HEK293 (cell line): ENCODE data around the gene ZC3H18.
A peak's percentile ranks its signal among the peaks of the same experiment; 100 is the strongest.

Experiments used
- ATF2 ChIP-seq: fragments of 450-650 bp; formaldehyde crosslinking; IDR thresholded peaks from 2 replicates; pipeline ENCODE4 v1.5.1; 2016; ENCODE audit warnings: missing biosample characterization, missing genetic modification characterization, low read depth
- GLIS2 ChIP-seq: fragments of 450-650 bp; formaldehyde crosslinking; IDR thresholded peaks from 2 replicates; pipeline ENCODE4 v1.5.1; 2016; ENCODE audit warnings: missing biosample characterization, missing genetic modification characterization
- KLF17 ChIP-seq: fragments of 450-650 bp; formaldehyde crosslinking; IDR thresholded peaks from 2 replicates; pipeline ENCODE4 v1.5.1; 2016; ENCODE audit warnings: missing biosample characterization, missing genetic modification characterization
- MYNN ChIP-seq: fragments of 450-650 bp; formaldehyde crosslinking; IDR thresholded peaks from 2 replicates; pipeline ENCODE4 v1.5.1; 2016; ENCODE audit warnings: missing biosample characterization, missing genetic modification characterization, borderline replicate concordance
- RBAK ChIP-seq: fragments of 450-650 bp; formaldehyde crosslinking; IDR thresholded peaks from 2 replicates; pipeline ENCODE4 v1.5.1; 2016; ENCODE audit warnings: missing biosample characterization, missing genetic modification characterization
- SP3 ChIP-seq: fragments of 450-650 bp; formaldehyde crosslinking; IDR thresholded peaks from 2 replicates; pipeline ENCODE4 v1.5.1; 2016; ENCODE audit warnings: missing biosample characterization, missing genetic modification characterization
- ZBTB49 ChIP-seq: fragments of 450-650 bp; formaldehyde crosslinking; IDR thresholded peaks from 2 replicates; pipeline ENCODE4 v1.5.1; 2016; ENCODE audit warnings: missing biosample characterization, missing genetic modification characterization, low read depth
- ZNF10 ChIP-seq: fragments of 450-650 bp; formaldehyde crosslinking; IDR thresholded peaks from 2 replicates; pipeline ENCODE4 v1.5.1; 2017; ENCODE audit warnings: missing biosample characterization, missing genetic modification characterization
- ZNF112 ChIP-seq: fragments of 450-650 bp; formaldehyde crosslinking; IDR thresholded peaks from 2 replicates; pipeline ENCODE4 v1.5.0; 2017; ENCODE audit warnings: missing biosample characterization, missing genetic modification characterization
- ZNF133 ChIP-seq: fragments of 450-650 bp; formaldehyde crosslinking; IDR thresholded peaks from 2 replicates; pipeline ENCODE4 v1.5.1; 2016; ENCODE audit warnings: missing biosample characterization, missing genetic modification characterization
- ZNF16 ChIP-seq: fragments of 450-650 bp; formaldehyde crosslinking; IDR thresholded peaks from 2 replicates; pipeline ENCODE4 v1.5.1; 2016; ENCODE audit warnings: low read depth, missing biosample characterization, missing genetic modification characterization
- ZNF19 ChIP-seq: fragments of 450-650 bp; formaldehyde crosslinking; IDR thresholded peaks from 2 replicates; pipeline ENCODE4; 2016; ENCODE audit warnings: missing biosample characterization, missing genetic modification characterization, low read depth
- ZNF23 ChIP-seq: fragments of 450-650 bp; formaldehyde crosslinking; IDR thresholded peaks from 2 replicates; pipeline ENCODE4 v1.5.1; 2016; ENCODE audit warnings: missing biosample characterization, missing genetic modification characterization, borderline replicate concordance
- ZNF350 ChIP-seq: fragments of 450-650 bp; formaldehyde crosslinking; IDR thresholded peaks from 2 replicates; pipeline ENCODE4 v1.5.0; 2017; ENCODE audit warnings: missing biosample characterization, mild to moderate bottlenecking, missing genetic modification characterization
- ZNF391 ChIP-seq: fragments of 450-650 bp; formaldehyde crosslinking; IDR thresholded peaks from 2 replicates; pipeline ENCODE4 v1.5.1; 2016; ENCODE audit warnings: low read depth, missing biosample characterization, missing genetic modification characterization, borderline replicate concordance
- ZNF433 ChIP-seq: fragments of 450-650 bp; formaldehyde crosslinking; IDR thresholded peaks from 2 replicates; pipeline ENCODE4 v1.5.1; 2016; ENCODE audit warnings: missing biosample characterization, missing genetic modification characterization, low read depth
- ZNF513 ChIP-seq: fragments of 450-650 bp; IDR thresholded peaks from 2 replicates; pipeline ENCODE4 v1.5.1; 2018; ENCODE audit warnings: missing biosample characterization, missing genetic modification characterization
- ZNF549 ChIP-seq: fragments of 450-650 bp; IDR thresholded peaks from 2 replicates; pipeline ENCODE4 v1.5.1; 2018; ENCODE audit warnings: missing biosample characterization, missing genetic modification characterization, mild to moderate bottlenecking, inconsistent platforms, moderate library complexity
- ZNF626 ChIP-seq: fragments of 450-650 bp; sonication (Bioruptor Pico); formaldehyde crosslinking; IDR thresholded peaks from 2 replicates; pipeline ENCODE4 v1.5.1; 2018; ENCODE audit warnings: missing biosample characterization, missing genetic modification characterization, inconsistent platforms
- ZNF629 ChIP-seq: fragments of 450-650 bp; formaldehyde crosslinking; IDR thresholded peaks from 2 replicates; pipeline ENCODE4 v1.5.1; 2017; ENCODE audit warnings: missing biosample characterization, missing genetic modification characterization
- ZNF701 ChIP-seq: fragments of 450-650 bp; formaldehyde crosslinking; IDR thresholded peaks from 2 replicates; pipeline ENCODE4 v1.5.1; 2016; ENCODE audit warnings: missing biosample characterization, missing genetic modification characterization
- TF ChIP-seq, protein P1 (sequence below): sonication (generic); formaldehyde crosslinking; IDR thresholded peaks from 2 replicates; pipeline ENCODE4 v1.8.1; 2022; ENCODE audit warnings: mild to moderate bottlenecking, moderate library complexity, missing genetic modification reagents
- TF ChIP-seq, protein P2 (sequence below): fragments of 450-650 bp; formaldehyde crosslinking; IDR thresholded peaks from 2 replicates; pipeline ENCODE4 v1.5.1; 2017; ENCODE audit warnings: missing biosample characterization, missing genetic modification characterization
- TF ChIP-seq, protein P3 (sequence below): fragments of 450-650 bp; formaldehyde crosslinking; IDR thresholded peaks from 2 replicates; pipeline ENCODE4 v1.5.1; 2016; ENCODE audit warnings: missing biosample characterization, missing genetic modification characterization
- TF ChIP-seq, protein P4 (sequence below): fragments of 450-650 bp; formaldehyde crosslinking; IDR thresholded peaks from 2 replicates; pipeline ENCODE4 v1.5.1; 2016; ENCODE audit warnings: missing biosample characterization, missing genetic modification characterization

The ZC3H18 gene

DNA sequence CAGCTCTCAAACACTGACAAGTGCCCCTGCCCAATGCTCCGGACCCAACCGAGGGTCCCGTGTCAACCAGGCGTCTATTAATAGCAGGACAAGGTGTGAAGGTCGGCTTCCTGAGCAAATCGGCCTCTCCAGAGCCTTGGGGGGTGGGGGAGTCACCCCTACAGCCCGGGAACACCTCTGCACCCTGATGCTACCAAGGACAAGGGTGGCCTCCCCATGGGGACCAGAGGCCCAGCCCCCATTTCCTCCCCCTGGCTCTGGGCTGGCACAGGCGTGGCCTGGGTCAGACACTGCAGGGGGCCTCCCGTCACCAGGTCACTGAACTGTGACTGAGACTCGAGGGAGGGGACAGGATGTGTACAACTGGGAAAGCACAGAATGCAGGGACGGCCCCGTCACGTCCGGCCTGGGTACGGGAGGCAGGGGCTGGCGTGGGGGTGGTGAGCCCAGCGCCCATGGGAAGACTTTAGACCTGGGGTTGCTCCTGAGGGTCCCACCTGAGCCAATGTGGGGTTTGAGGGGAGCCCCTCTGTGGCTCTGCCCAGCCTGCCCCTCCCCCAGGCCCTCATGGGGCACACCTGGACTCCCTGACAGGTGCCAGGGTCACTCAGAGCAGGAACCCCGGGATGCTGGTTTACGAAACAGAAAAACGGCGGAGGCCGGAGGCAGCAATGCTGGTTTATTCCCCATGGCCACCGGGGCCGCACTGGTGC is 81.2 kb downstream of the ZC3H18 start (continued):
- no peak for TF ChIP-seq ZNF433 (tag by site-specific recombination)
- no peak for TF ChIP-seq ZNF19 (tag by site-specific recombination)
- TF ChIP-seq GLIS2 (tag by site-specific recombination): peak; percentile 80
- no peak for TF ChIP-seq ZNF23
- TF ChIP-seq, protein P1, sequence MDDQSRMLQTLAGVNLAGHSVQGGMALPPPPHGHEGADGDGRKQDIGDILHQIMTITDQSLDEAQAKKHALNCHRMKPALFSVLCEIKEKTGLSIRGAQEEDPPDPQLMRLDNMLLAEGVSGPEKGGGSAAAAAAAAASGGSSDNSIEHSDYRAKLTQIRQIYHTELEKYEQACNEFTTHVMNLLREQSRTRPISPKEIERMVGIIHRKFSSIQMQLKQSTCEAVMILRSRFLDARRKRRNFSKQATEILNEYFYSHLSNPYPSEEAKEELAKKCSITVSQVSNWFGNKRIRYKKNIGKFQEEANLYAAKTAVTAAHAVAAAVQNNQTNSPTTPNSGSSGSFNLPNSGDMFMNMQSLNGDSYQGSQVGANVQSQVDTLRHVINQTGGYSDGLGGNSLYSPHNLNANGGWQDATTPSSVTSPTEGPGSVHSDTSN (CRISPR knock-in tag): no peak
- TF ChIP-seq ZNF391 (tag by site-specific recombination): no peak
- TF ChIP-seq ZNF701 (tag by site-specific recombination): no peak
- TF ChIP-seq, protein P2, sequence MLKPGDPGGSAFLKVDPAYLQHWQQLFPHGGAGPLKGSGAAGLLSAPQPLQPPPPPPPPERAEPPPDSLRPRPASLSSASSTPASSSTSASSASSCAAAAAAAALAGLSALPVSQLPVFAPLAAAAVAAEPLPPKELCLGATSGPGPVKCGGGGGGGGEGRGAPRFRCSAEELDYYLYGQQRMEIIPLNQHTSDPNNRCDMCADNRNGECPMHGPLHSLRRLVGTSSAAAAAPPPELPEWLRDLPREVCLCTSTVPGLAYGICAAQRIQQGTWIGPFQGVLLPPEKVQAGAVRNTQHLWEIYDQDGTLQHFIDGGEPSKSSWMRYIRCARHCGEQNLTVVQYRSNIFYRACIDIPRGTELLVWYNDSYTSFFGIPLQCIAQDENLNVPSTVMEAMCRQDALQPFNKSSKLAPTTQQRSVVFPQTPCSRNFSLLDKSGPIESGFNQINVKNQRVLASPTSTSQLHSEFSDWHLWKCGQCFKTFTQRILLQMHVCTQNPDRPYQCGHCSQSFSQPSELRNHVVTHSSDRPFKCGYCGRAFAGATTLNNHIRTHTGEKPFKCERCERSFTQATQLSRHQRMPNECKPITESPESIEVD (tag by site-specific recombination): no peak
- no peak for TF ChIP-seq ZNF112
- TF ChIP-seq ZNF513 (tag by site-specific recombination): no peak
- no peak for TF ChIP-seq ZNF549 (tag by site-specific recombination)
- no peak for TF ChIP-seq RBAK (tag by site-specific recombination)
- no peak for TF ChIP-seq ZNF350 (tag by site-specific recombination)
- TF ChIP-seq ZNF10: peak; percentile 65; the same call in 1 of the 2 replicates
- TF ChIP-seq SP3 (tag by site-specific recombination): peak; percentile 22; the same call in 1 of the 2 replicates
- TF ChIP-seq, protein P3, sequence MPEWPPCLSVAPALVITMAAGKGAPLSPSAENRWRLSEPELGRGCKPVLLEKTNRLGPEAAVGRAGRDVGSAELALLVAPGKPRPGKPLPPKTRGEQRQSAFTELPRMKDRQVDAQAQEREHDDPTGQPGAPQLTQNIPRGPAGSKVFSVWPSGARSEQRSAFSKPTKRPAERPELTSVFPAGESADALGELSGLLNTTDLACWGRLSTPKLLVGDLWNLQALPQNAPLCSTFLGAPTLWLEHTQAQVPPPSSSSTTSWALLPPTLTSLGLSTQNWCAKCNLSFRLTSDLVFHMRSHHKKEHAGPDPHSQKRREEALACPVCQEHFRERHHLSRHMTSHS: no peak
- no peak for TF ChIP-seq ZNF133 (tag by site-specific recombination)
- TF ChIP-seq ZNF629 (tag by site-specific recombination): no peak
- TF ChIP-seq ATF2 (tag by site-specific recombination): no peak
- TF ChIP-seq ZNF16 (tag by site-specific recombination): no peak
- TF ChIP-seq ZBTB49 (tag by site-specific recombination): no peak
- no peak for TF ChIP-seq ZNF626 (tag by site-specific recombination)
- TF ChIP-seq KLF17 (tag by site-specific recombination): 0 out of 2 replicates have a peak, but pooled peaks have one; percentile 23
- TF ChIP-seq, protein P4, sequence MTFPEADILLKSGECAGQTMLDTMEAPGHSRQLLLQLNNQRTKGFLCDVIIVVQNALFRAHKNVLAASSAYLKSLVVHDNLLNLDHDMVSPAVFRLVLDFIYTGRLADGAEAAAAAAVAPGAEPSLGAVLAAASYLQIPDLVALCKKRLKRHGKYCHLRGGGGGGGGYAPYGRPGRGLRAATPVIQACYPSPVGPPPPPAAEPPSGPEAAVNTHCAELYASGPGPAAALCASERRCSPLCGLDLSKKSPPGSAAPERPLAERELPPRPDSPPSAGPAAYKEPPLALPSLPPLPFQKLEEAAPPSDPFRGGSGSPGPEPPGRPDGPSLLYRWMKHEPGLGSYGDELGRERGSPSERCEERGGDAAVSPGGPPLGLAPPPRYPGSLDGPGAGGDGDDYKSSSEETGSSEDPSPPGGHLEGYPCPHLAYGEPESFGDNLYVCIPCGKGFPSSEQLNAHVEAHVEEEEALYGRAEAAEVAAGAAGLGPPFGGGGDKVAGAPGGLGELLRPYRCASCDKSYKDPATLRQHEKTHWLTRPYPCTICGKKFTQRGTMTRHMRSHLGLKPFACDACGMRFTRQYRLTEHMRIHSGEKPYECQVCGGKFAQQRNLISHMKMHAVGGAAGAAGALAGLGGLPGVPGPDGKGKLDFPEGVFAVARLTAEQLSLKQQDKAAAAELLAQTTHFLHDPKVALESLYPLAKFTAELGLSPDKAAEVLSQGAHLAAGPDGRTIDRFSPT (tag by site-specific recombination): peak; percentile 21; the same call in 1 of the 2 replicates
- TF ChIP-seq MYNN (tag by site-specific recombination): no peak
